Spleen (tissue), 13 donors: ENCODE data around the gene OR5AN1. TPM values are rescaled to one million over a fixed set of nuclear protein-coding genes. Genes with fewer than 3 reads are reported as not detected.
A peak's percentile ranks its signal among the peaks of the same experiment; 100 is the strongest.
"Not testable (repeated sequence)": the region's sequence is repeated elsewhere in the genome, so short reads cannot be mapped to it uniquely, and the experiment has no call there.

Source experiments
- DNase-seq: peaks from one replicate; pipeline ENCODE4 v3.0.0-alpha.2; 2020
- H3K27ac ChIP-seq, 8 donors: fragments of 200-600 bp; sonication (generic) in 7 of 8; 1 replicate in 4 of 8; 2 replicates in 4 of 8; pipeline versions ENCODE4 v1.5.0 to v1.8.0; 2016 to 2021; ENCODE audit warnings: inconsistent platforms in 4 of 8, mild to moderate bottlenecking in 4 of 8, moderate library complexity in 1 of 8
- H3K27me3 ChIP-seq, 7 donors: fragments of 200-600 bp; sonication (generic) in 6 of 7; replicated peaks in 1 of 7; 1 replicate in 4 of 7; 2 replicates in 3 of 7; pipeline versions ENCODE4 v1.5.0 to v1.8.0; 2016 to 2021; ENCODE audit warnings: inconsistent platforms in 3 of 7, mild to moderate bottlenecking in 1 of 7
- H3K36me3 ChIP-seq, 6 donors: fragments of 200-600 bp; sonication (generic) in 5 of 6; 1 replicate in 4 of 6; 2 replicates in 2 of 6; pipeline versions ENCODE4 v1.5.0 to v1.8.0; 2016 to 2021; ENCODE audit warnings: inconsistent platforms in 2 of 6
- H3K4me1 ChIP-seq, 6 donors: fragments of 200-600 bp; sonication (generic) in 5 of 6; 1 replicate in 3 of 6; 2 replicates in 3 of 6; pipeline versions ENCODE4 v1.5.0 to v1.8.0; 2016 to 2021; ENCODE audit warnings: inconsistent platforms in 3 of 6
- H3K4me3 ChIP-seq, 8 donors: fragments of 200-600 bp; sonication (generic) in 7 of 8; 1 replicate in 4 of 8; 2 replicates in 4 of 8; pipeline versions ENCODE4 v1.5.0 to v1.8.0; 2016 to 2021; ENCODE audit warnings: inconsistent platforms in 4 of 8, mild to moderate bottlenecking in 4 of 8, moderate library complexity in 2 of 8
- H3K9me3 ChIP-seq, 8 donors: fragments of 200-600 bp; sonication (generic) in 7 of 8; 1 replicate in 4 of 8; 2 replicates in 4 of 8; pipeline versions ENCODE4 v1.5.0 to v1.8.0; 2016 to 2021; ENCODE audit warnings: inconsistent platforms in 4 of 8
- CTCF ChIP-seq, 11 experiments: fragments of 200-600 bp in 7 of 11; fragments of 450-650 bp in 4 of 11; sonication (generic) in 4 of 11; IDR thresholded peaks in 8 of 11; conservative IDR thresholded peaks in 3 of 11; 1 replicate in 7 of 11; 2 replicates in 4 of 11; pipeline versions ENCODE4 v1.4.0 to v1.8.0; 2016 to 2021; ENCODE audit warnings: antibody characterized with exemption in 11 of 11, inconsistent platforms in 4 of 11, mild to moderate bottlenecking in 1 of 11
- POLR2A ChIP-seq, 3 donors: fragments of 450-650 bp; IDR thresholded peaks; one replicate each; pipeline ENCODE4 v1.5.1; 2017; ENCODE audit warnings: antibody characterized with exemption in 3 of 3, mild to moderate bottlenecking in 1 of 3
- POLR2AphosphoS5 ChIP-seq, 3 donors: sonication (generic); formaldehyde crosslinking; IDR thresholded peaks; one replicate each; pipeline ENCODE4 v1.5.1; 2017; ENCODE audit warnings: antibody characterized with exemption in 3 of 3
- WGBS, 5 donors: extraction: QIAGEN DNeasy Blood & Tissue Kit in 3 of 5; methylation state at CpG; one replicate each; pipeline versions ENCODE4 v1.1.5 to v1.1.7; 2013 to 2018; 5-methylcytosine and 5-hydroxymethylcytosine counted together
- intact Hi-C: fragments of 100-400 bp; cut with DNase I; formaldehyde crosslinking; loops from one replicate; pipeline ENCODE4 v1.15.0; 2023; ENCODE audit warnings: low total_unique reads
- long read RNA-seq, 2 donors: transcript quantifications; one replicate each; lab custom pipeline, GENCODE V29; 2026
- polyA plus RNA-seq, 3 donors: library from polyadenylated mRNA; stranded (reverse); fragments of 200-250 nt; gene quantifications; one replicate each; pipeline ENCODE4 v1.2.1, GENCODE V29; 2013
- total RNA-seq, 7 donors: library from RNA; depleted of rRNA in 3 of 7; stranded (reverse); fragments of >200 nt in 3 of 7; fragmentation: NEBNext Ultra II Directional in 4 of 7; extraction: Animal tissue kit (Norgen Biotek cat#: 25700) in 4 of 7; gene quantifications; one replicate each; pipeline versions ENCODE4 v1.1.0 to v1.2.1, GENCODE V29; 2016 to 2021
- donor health status: healthy with polysubstance abuse.
- donor health status: DM: no; HTN: no; CAD: no; lungs with moderate emphysema.
- donor health status: DM: no; HTN: no; CAD: no.
- donor health status: Bipolar disorder and iron deficiency.
- donor health status: healthy.
- donor health status: DM: no; HTN: no; CAD: no.
- donor health status: DM: yes; HTN: yes; CAD: no.

Gene OR5AN1, protein sequence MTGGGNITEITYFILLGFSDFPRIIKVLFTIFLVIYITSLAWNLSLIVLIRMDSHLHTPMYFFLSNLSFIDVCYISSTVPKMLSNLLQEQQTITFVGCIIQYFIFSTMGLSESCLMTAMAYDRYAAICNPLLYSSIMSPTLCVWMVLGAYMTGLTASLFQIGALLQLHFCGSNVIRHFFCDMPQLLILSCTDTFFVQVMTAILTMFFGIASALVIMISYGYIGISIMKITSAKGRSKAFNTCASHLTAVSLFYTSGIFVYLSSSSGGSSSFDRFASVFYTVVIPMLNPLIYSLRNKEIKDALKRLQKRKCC
- total RNA-seq = under 1 TPM in 3 of 7 donors, not detected in 4; 0.09 to 0.26 (median 0.09) TPM
- under 1 TPM in 1 of 3 donors, not detected in 2; under 0.01 TPM for polyA plus RNA-seq
- long read RNA-seq, donor 1 = 0 reads
- long read RNA-seq, donor 2 = 0 reads

GRCh38 chr11:59358595-59358994 lies at the start of gene OR5AN1:
Gene OR5AN1 (plus strand): TSS chr11:59358895. CDS start chr11:59364459, 5,564 bp downstream.
- Histone ChIP-seq H3K36me3 (no peaks in the 10 kb centered on the region), H3K27me3 (peaks cover 0 to 12% (median 0%) of the 10 kb centered on the region in 7 donors), H3K4me3 (no peak within 1 kb of the TSS), H3K9me3 (no peaks in the 10 kb centered on the region), H3K4me1 (no peaks in the 10 kb centered on the region), H3K27ac (no peak within 1 kb of the TSS)
- TF ChIP-seq CTCF (IDR thresholded peaks at IDR 0.05 in 8 of 11, conservative IDR thresholded peaks at IDR 0.05 in 3 of 11) (no peak), POLR2A (IDR thresholded peaks at IDR 0.05) (no peak), POLR2AphosphoS5 (IDR thresholded peaks at IDR 0.05) (no peak)
- intact Hi-C loops = no loop called here
- no peak for DNase-seq
- WGBS, 5 donors = 71 to 88% (median 84%) methylated on average over 3 of the region's 3 CpGs

GRCh38 chr11:59335001-59335400 lies 23.7 kb upstream of the OR5AN1 start:
- intact Hi-C loops = no loop called here
- no peak for TF ChIP-seq POLR2AphosphoS5 (IDR thresholded peaks at IDR 0.05)
- no peak for TF ChIP-seq POLR2A (IDR thresholded peaks at IDR 0.05)
- no peak for TF ChIP-seq CTCF (IDR thresholded peaks at IDR 0.05 in 8 of 11, conservative IDR thresholded peaks at IDR 0.05 in 3 of 11)
- Histone ChIP-seq H3K27ac (no peak overlapping the region), H3K4me3 (no peak overlapping the region), H3K9me3 (peaks cover 0 to 15% (median 3%) of the 10 kb centered on the region in 8 donors), H3K27me3 (no peaks in the 10 kb centered on the region), H3K36me3 (no peaks in the 10 kb centered on the region), H3K4me1 (no peaks in the 10 kb centered on the region)
- DNase-seq = no peak

- Histone ChIP-seq H3K36me3 (no peaks in the 10 kb centered on the region), H3K27me3 (no peaks in the 10 kb centered on the region), H3K27ac (no peak overlapping the region), H3K9me3 (peaks cover 0 to 27% (median 15%) of the 10 kb centered on the region in 8 donors), H3K4me3 (no peak overlapping the region), H3K4me1 (no peaks in the 10 kb centered on the region)
- intact Hi-C loops = no loop called here
- TF ChIP-seq POLR2A (IDR thresholded peaks at IDR 0.05) (no peak), POLR2AphosphoS5 (IDR thresholded peaks at IDR 0.05) (no peak), CTCF (IDR thresholded peaks at IDR 0.05 in 8 of 11, conservative IDR thresholded peaks at IDR 0.05 in 3 of 11) (no peak)
- WGBS, 5 donors = 69 to 78% (median 74%) methylated on average over 5 of the region's 5 CpGs
- DNase-seq = no peak
These were observed 22.5 kb upstream of the OR5AN1 start for GRCh38 chr11:59336176-59336575.

DNA sequence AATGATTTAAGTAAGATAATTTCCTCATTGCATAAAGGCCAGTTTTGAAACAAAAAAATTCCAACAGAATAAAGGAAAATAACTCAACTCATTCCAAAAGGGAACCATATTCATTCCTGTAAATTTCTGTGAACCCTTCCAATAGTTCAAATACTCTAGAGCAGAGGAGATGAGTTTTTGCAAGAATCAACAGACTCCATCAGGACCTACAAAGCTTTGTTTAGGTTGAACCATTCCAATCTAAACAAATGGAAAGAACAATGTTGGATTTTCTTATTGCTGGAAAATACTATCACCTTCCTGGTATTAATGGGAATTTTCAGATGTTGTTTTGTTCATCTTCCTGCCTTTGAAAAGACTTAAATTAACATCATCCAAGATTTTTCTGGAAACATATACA lies 21.8 kb upstream of the OR5AN1 start:
- Histone ChIP-seq H3K27ac (no peak overlapping the region), H3K27me3 (no peaks in the 10 kb centered on the region), H3K36me3 (no peaks in the 10 kb centered on the region), H3K4me3 (no peak overlapping the region), H3K9me3 (peaks cover 0 to 31% (median 20%) of the 10 kb centered on the region in 8 donors), H3K4me1 (no peaks in the 10 kb centered on the region)
- intact Hi-C loops = no loop called here
- no peak for DNase-seq
- TF ChIP-seq POLR2AphosphoS5 (IDR thresholded peaks at IDR 0.05) (no peak), POLR2A (IDR thresholded peaks at IDR 0.05) (no peak), CTCF (IDR thresholded peaks at IDR 0.05 in 8 of 11, conservative IDR thresholded peaks at IDR 0.05 in 3 of 11) (no peak)

DNA sequence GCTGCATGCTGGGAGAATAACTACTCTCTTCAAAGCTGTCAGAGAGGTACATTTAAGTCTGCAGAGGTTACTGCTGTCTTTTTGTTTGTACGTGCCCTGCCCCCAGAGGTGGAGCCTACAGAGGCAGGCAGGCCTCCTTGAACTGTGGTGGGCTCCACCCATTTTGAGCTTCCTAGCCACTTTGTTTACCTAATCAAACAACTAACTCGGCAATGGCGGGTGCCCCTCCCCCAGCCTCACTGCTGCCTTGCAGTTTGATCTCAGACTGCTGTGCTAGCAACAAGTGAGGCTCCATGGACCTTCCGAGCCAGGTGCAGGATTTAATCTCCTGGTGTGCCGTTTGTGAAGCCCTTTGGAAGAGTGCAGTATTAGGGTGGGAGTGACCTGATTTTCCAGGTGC lies 9.0 kb upstream of the OR5AN1 start:
- not testable (repeated sequence) for H3K27ac ChIP-seq, H3K9me3 ChIP-seq
- 82 to 93% (median 84%) methylated on average over 5 of the region's 5 CpGs for WGBS, 5 donors

More for the DNA sequence above, 9.0 kb upstream of the OR5AN1 start:
- H3K27me3 ChIP-seq, H3K36me3 ChIP-seq, H3K4me3 ChIP-seq, intact Hi-C loops, H3K4me1 ChIP-seq: not testable (repeated sequence)
- peak; percentile 42 for DNase-seq
